OCI-LY3 (cell line): ENCODE results near the gene ESRRA.

Experiments used
- CTCF ChIP-seq: fragments of 200-600, 300-600 bp; sonication (generic); IDR thresholded peaks from 2 replicates; pipeline ENCODE4 v1.5.1; 2014; ENCODE audit warnings: antibody characterized with exemption, low read length, low read depth
- EZH2phosphoT487 ChIP-seq: fragments of 200-600 bp; shearing (Covaris generic); IDR thresholded peaks from 2 replicates; pipeline ENCODE4 v1.6.1; 2018; ENCODE audit warnings: antibody characterized with exemption, mixed run types, low read depth

- TF ChIP-seq CTCF (no peak), EZH2phosphoT487 (no peak)
Measured at GRCh38 chr11:64267207-64267945, 37.9 kb upstream of the ESRRA start.
